ENCODE results near the gene POGLUT2. TPM values are rescaled to one million over a fixed set of nuclear protein-coding genes. Genes with fewer than 3 reads are reported as not detected.
A peak's percentile ranks its signal among the peaks of the same experiment; 100 is the strongest.

Gene POGLUT2
- total RNA-seq = 1 to 10 TPM; 1.6 to 8.4 (median 3.8) TPM

DNA sequence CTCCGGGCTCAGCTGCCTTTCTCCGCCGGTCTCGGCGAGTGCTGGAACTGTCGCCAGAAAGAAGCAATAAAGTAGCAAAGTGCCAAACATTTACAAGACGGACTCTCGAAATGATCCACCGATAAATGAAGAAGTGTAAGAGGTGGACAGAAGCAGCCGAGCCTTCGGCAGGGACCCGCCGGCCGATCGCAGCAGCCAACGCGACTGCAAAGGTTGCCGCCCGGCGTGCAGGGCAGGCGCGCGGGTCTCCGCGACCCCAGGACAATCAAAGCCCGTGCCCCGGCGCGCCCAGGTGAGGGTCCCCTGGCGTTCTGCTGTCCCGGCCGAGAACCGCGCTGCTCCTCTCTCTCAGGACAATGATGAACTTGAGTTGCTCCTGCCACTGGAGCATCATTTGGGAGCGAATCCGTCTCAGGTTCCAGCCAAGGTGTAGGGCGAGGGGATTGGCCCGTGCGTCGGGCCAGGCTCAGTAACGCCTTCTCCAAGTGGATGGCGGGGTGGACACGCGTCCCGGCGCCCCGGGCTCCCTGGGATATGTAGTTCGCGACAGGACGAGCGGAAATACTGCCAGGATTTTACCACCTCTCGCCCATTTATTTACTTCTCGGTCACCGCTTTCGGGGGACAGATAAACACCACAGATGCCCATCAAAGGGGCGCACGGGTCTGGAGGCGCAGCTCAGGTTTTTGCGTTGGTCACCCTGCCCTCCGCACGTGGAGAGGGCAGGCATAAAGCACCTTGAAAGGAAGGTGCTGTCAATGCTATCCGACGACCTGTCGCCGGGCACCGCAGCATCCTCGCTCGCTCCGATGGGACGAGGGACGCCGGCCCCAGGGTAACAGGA, at the start of gene POGLUT2, which contains the start of gene BIVM:
Gene POGLUT2, minus strand, starts transcription at position 396 of the 845 bp plus-strand sequence. Its CDS starts 306 bp downstream, at position 90.
Gene BIVM, plus strand, starts transcription at position 539 of the 845 bp plus-strand sequence. CDS start 8,149 bp downstream, outside the sequence.
- 1% methylated on average over 46 to 67 of the region's 72 CpGs for WGBS, 2 donors
- peak within 1 kb of the TSS; percentile 75 to 90 (median 81) for H3K27ac ChIP-seq

GRCh38 chr13:102847272-102848234, 48.8 kb upstream of the POGLUT2 start:
- Histone ChIP-seq H3K9me3 (peaks cover 0 to 2% (median 0%) of the 10 kb centered on the region in 4 donors), H3K27ac (peak overlapping the region; percentile 97 to 99 (median 98)), H3K4me1 (peaks cover 10 to 33% (median 13%) of the 10 kb centered on the region in 4 donors), H3K27me3 (no peaks in the 10 kb centered on the region), H3K36me3 (peaks cover 0 to 3% (median 0%) of the 10 kb centered on the region in 4 donors), H3K4me3 (peak overlapping the region in 3 of 4 donors; percentile 86 to 100 (median 91))
- ATAC-seq (ENCODE audit: low FRiP score in 2 of 2) = no peak
- TF ChIP-seq, protein P1, sequence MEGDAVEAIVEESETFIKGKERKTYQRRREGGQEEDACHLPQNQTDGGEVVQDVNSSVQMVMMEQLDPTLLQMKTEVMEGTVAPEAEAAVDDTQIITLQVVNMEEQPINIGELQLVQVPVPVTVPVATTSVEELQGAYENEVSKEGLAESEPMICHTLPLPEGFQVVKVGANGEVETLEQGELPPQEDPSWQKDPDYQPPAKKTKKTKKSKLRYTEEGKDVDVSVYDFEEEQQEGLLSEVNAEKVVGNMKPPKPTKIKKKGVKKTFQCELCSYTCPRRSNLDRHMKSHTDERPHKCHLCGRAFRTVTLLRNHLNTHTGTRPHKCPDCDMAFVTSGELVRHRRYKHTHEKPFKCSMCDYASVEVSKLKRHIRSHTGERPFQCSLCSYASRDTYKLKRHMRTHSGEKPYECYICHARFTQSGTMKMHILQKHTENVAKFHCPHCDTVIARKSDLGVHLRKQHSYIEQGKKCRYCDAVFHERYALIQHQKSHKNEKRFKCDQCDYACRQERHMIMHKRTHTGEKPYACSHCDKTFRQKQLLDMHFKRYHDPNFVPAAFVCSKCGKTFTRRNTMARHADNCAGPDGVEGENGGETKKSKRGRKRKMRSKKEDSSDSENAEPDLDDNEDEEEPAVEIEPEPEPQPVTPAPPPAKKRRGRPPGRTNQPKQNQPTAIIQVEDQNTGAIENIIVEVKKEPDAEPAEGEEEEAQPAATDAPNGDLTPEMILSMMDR (IDR thresholded peaks at IDR 0.05) = peak; percentile 32 to 57 (median 52)
- no peak for TF ChIP-seq POLR2A (IDR thresholded peaks at IDR 0.05)
- WGBS, 2 donors = 22 to 28% methylated on average over 12 of the region's 12 CpGs
- DNase-seq = no peak

More for the DNA sequence above, at the start of gene POGLUT2, which contains the start of gene BIVM:
- DNase-seq (peak; percentile 91 to 95), ATAC-seq (ENCODE audit: low FRiP score in 2 of 2) (peak; percentile 95 to 96)
- Histone ChIP-seq H3K9me3 (no peaks in the 10 kb centered on the region), H3K4me1 (peaks cover 19 to 38% (median 23%) of the 10 kb centered on the region in 4 donors), H3K4me3 (peak within 1 kb of the TSS; percentile 72 to 90 (median 79)), H3K36me3 (no peaks in the 10 kb centered on the region), H3K27me3 (peaks cover 0 to 6% (median 0%) of the 10 kb centered on the region in 4 donors)
- TF ChIP-seq, protein P1 (IDR thresholded peaks at IDR 0.05) = no peak
- TF ChIP-seq POLR2A (IDR thresholded peaks at IDR 0.05) = peak in 1 of 4 donors; percentile 21
- TF ChIP-seq POLR2AphosphoS5 (IDR thresholded peaks at IDR 0.05) = peak in 1 of 2 donors; percentile 13
- no peak for TF ChIP-seq EP300 (IDR thresholded peaks at IDR 0.05)

GRCh38 chr13:102846261-102847015, 47.7 kb upstream of the POGLUT2 start:
- Histone ChIP-seq H3K27me3 (no peaks in the 10 kb centered on the region), H3K4me3 (peak overlapping the region; percentile 62 to 100 (median 88)), H3K4me1 (peaks cover 10 to 33% (median 13%) of the 10 kb centered on the region in 4 donors), H3K27ac (peak overlapping the region; percentile 97 to 99 (median 98)), H3K9me3 (peaks cover 0 to 2% (median 0%) of the 10 kb centered on the region in 4 donors), H3K36me3 (no peaks in the 10 kb centered on the region)
- ATAC-seq (ENCODE audit: low FRiP score in 2 of 2) = peak; percentile 70 to 75
- DNase-seq = peak; percentile 57 to 81
- TF ChIP-seq EP300 (IDR thresholded peaks at IDR 0.05) (no peak), POLR2AphosphoS5 (IDR thresholded peaks at IDR 0.05) (peak in 1 of 2 donors; percentile 11)
- 1% methylated on average over 20 to 31 of the region's 31 CpGs for WGBS, 2 donors

DNA sequence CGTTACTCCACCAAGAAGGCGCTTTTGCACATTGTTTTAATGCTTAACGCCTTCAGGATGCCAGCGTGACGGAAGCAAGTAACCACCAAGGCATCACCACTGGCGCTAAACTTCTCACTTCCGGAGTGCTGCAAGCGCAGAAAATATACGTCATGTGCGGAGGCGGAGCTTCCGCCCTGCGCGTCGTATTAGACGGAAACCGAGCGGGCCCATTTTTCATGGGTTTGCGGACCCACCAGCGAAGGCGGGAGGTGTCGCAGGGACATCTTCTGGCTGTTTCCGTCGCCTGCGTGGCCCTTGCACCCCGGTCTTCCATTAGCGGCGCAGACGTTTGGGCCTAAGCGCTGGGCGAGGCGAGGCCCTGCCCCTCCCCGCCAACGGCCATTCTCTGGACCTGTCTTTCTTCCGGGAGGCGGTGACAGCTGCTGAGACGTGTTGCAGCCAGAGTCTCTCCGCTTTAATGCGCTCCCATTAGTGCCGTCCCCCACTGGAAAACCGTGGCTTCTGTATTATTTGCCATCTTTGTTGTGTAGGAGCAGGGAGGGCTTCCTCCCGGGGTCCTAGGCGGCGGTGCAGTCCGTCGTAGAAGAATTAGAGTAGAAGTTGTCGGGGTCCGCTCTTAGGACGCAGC, 47.0 kb upstream of the POGLUT2 start, which contains the start of gene ERCC5:
Gene ERCC5, plus strand, starts transcription at position 403 of the 631 bp plus-strand sequence. CDS start 235 bp downstream, outside the sequence.
- Histone ChIP-seq H3K4me1 (peaks cover 10 to 33% (median 13%) of the 10 kb centered on the region in 4 donors), H3K4me3 (peak within 1 kb of the TSS; percentile 62 to 100 (median 88)), H3K27me3 (no peaks in the 10 kb centered on the region), H3K36me3 (no peaks in the 10 kb centered on the region), H3K9me3 (peaks cover 0 to 2% (median 0%) of the 10 kb centered on the region in 4 donors), H3K27ac (peak within 1 kb of the TSS; percentile 97 to 99 (median 98))
- WGBS, 2 donors = 0 to 1% methylated on average over 18 to 49 of the region's 49 CpGs
- DNase-seq (peak; percentile 89 to 92), ATAC-seq (ENCODE audit: low FRiP score in 2 of 2) (peak; percentile 96 to 97)
- TF ChIP-seq POLR2AphosphoS5 (IDR thresholded peaks at IDR 0.05) = peak; percentile 98 to 99
- TF ChIP-seq, protein P1 (IDR thresholded peaks at IDR 0.05) = peak in 4 of 6 experiments; percentile 7 to 40 (median 22)
- peak; percentile 16 to 90 (median 76) for TF ChIP-seq POLR2A (IDR thresholded peaks at IDR 0.05)
- peak in 3 of 4 donors; percentile 14 to 89 (median 34) for TF ChIP-seq EP300 (IDR thresholded peaks at IDR 0.05)

All from upper lobe of left lung (tissue), 6 donors.